SK-N-SH (cell line): ENCODE data around the gene ABLIM2. TPM values are rescaled to one million over a fixed set of nuclear protein-coding genes. Genes with fewer than 3 reads are reported as not detected.

Experiments used
- CTCF ChIA-PET: fragments of 300-600, 350-600 bp; formaldehyde crosslinking; extraction: SDS; loops from one replicate; lab custom pipeline; 2021; lab: Yijun Ruan, JAX
- POLR2A ChIA-PET: fragments of 350-600 bp; sonication (Branson Sonifier 250); formaldehyde crosslinking; extraction: SDS; loops from one replicate; lab custom pipeline; 2020; ENCODE audit warnings: antibody characterized with exemption, inconsistent platforms; lab: Yijun Ruan, JAX
- DNase-seq: peaks from one replicate; pipeline ENCODE4 v3.0.0; 2012
- H2AFZ ChIP-seq: fragments of 200-600 bp; sonication (generic); 2 replicates; pipeline ENCODE4 v1.8.1; 2016; ENCODE audit warnings: antibody characterized with exemption, mild to moderate bottlenecking, low read depth
- H3F3A ChIP-seq: fragments of 200-600 bp; sonication (generic); replicated peaks from 2 replicates; pipeline ENCODE3; 2016; ENCODE audit warnings: antibody characterized with exemption, mild to moderate bottlenecking; ENCODE audit not compliant: insufficient read depth
- H3K27ac ChIP-seq, 2 experiments: fragments of 200-500 bp in 1 of 2; fragments of 200-600 bp in 1 of 2; sonication (Bioruptor generic) in 1 of 2; sonication (generic), shearing (Covaris generic) in 1 of 2; 2 replicates each; pipeline versions ENCODE4 v1.5.1 to v1.6.1; 2014 to 2016; ENCODE audit warnings: low read depth in 2 of 2, inconsistent platforms in 1 of 2, low read length in 1 of 2, mild to moderate bottlenecking in 1 of 2, mixed read lengths in 1 of 2
- H3K27me3 ChIP-seq: fragments of 200-600 bp; sonication (generic), shearing (Covaris generic); 2 replicates; pipeline ENCODE4 v1.6.1; 2016; ENCODE audit warnings: mixed run types; ENCODE audit not compliant: insufficient read depth
- H3K36me3 ChIP-seq, 2 experiments: fragments of 200-500 bp in 1 of 2; fragments of 200-600 bp in 1 of 2; sonication (Bioruptor generic) in 1 of 2; sonication (generic) in 1 of 2; replicated peaks in 1 of 2; 2 replicates each; pipeline versions ENCODE3 to v1.5.1; 2014 to 2016; ENCODE audit warnings: low read length in 1 of 2, mild to moderate bottlenecking in 1 of 2; ENCODE audit not compliant: insufficient read depth in 2 of 2, control insufficient read depth in 1 of 2
- H3K4me1 ChIP-seq, 2 experiments: fragments of 200-500 bp in 1 of 2; fragments of 200-600 bp in 1 of 2; sonication (Bioruptor generic) in 1 of 2; sonication (generic), shearing (Covaris generic) in 1 of 2; 2 replicates each; pipeline versions ENCODE4 v1.5.1 to v1.6.1; 2014 to 2016; ENCODE audit warnings: low read depth in 1 of 2, low read length in 1 of 2, mixed run types in 1 of 2; ENCODE audit not compliant: insufficient read depth in 2 of 2, control insufficient read depth in 1 of 2
- H3K4me2 ChIP-seq: fragments of 200-600 bp; sonication (generic), shearing (Covaris generic); 2 replicates; pipeline ENCODE4 v1.6.1; 2017; ENCODE audit warnings: mixed run types
- H3K4me3 ChIP-seq, 2 experiments: fragments of 200-500 bp in 1 of 2; fragments of 200-600 bp in 1 of 2; sonication (Bioruptor generic) in 1 of 2; sonication (generic), shearing (Covaris generic) in 1 of 2; 2 replicates each; pipeline versions ENCODE4 v1.5.1 to v1.8.1; 2014 to 2016; ENCODE audit warnings: low read depth in 2 of 2, inconsistent platforms in 1 of 2, low read length in 1 of 2, mild to moderate bottlenecking in 1 of 2, mixed read lengths in 1 of 2, moderate library complexity in 1 of 2
- H3K79me2 ChIP-seq: fragments of 200-600 bp; sonication (generic); 2 replicates; pipeline ENCODE4 v1.8.1; 2017; ENCODE audit warnings: mild to moderate bottlenecking; ENCODE audit not compliant: insufficient read depth
- H3K9ac ChIP-seq: fragments of 200-600 bp; sonication (generic); 2 replicates; pipeline ENCODE4 v1.6.1; 2017; ENCODE audit warnings: mixed run types
- H3K9me2 ChIP-seq: fragments of 200-600 bp; sonication (generic); 2 replicates; pipeline ENCODE4 v1.6.1; 2017; ENCODE audit warnings: mixed run types
- H3K9me3 ChIP-seq: fragments of 200-600 bp; sonication (generic); 2 replicates; pipeline ENCODE4 v1.6.1; 2017; ENCODE audit warnings: mixed run types, mild to moderate bottlenecking, moderate library complexity
- H4K20me1 ChIP-seq: fragments of 200-600 bp; sonication (generic); 2 replicates; pipeline ENCODE4 v1.6.1; 2017; ENCODE audit warnings: mild to moderate bottlenecking, mixed run types; ENCODE audit not compliant: insufficient read depth
- CHD2 ChIP-seq: fragments of 150-350 bp; IDR thresholded peaks from 2 replicates; pipeline ENCODE4 v1.6.1; 2018; ENCODE audit warnings: low read length; ENCODE audit not compliant: partially characterized antibody
- ELF1 ChIP-seq: IDR thresholded peaks from 2 replicates; pipeline ENCODE4 v1.4.0; 2012
- FOXJ3 ChIP-seq: sonication (generic); formaldehyde crosslinking; IDR thresholded peaks from 2 replicates; pipeline ENCODE4 v1.5.1; 2020; ENCODE audit warnings: mild to moderate bottlenecking, missing genetic modification reagents
- FOXM1 ChIP-seq: IDR thresholded peaks from 2 replicates; pipeline ENCODE4 v1.4.0; 2012; ENCODE audit warnings: low read depth, mild to moderate bottlenecking
- GABPA ChIP-seq: IDR thresholded peaks from 2 replicates; pipeline ENCODE4 v1.4.0; 2012; ENCODE audit warnings: low read depth, mild to moderate bottlenecking
- MAX ChIP-seq: IDR thresholded peaks from 2 replicates; pipeline ENCODE4 v1.4.0; 2012; ENCODE audit warnings: low read depth
- MEF2A ChIP-seq: IDR thresholded peaks from 2 replicates; pipeline ENCODE4 v1.4.0; 2012; ENCODE audit warnings: low read depth, borderline replicate concordance
- MXI1 ChIP-seq: IDR thresholded peaks from 2 replicates; pipeline ENCODE4 v1.6.1; 2012; ENCODE audit warnings: mild to moderate bottlenecking, low read depth, low read length, improper control_type of control experiment
- NFIC ChIP-seq: IDR thresholded peaks from 2 replicates; pipeline ENCODE4 v1.4.0; 2012; ENCODE audit warnings: borderline replicate concordance
- PBX3 ChIP-seq: IDR thresholded peaks from 2 replicates; pipeline ENCODE4; 2012
- RAD21 ChIP-seq: IDR thresholded peaks from 2 replicates; pipeline ENCODE4 v1.6.1; 2012; ENCODE audit warnings: mild to moderate bottlenecking, low read length
- RCOR1 ChIP-seq: fragments of 150-350 bp; IDR thresholded peaks from 2 replicates; pipeline ENCODE4 v1.6.1; 2017; ENCODE audit warnings: antibody characterized with exemption, low read length
- RFX5 ChIP-seq: IDR thresholded peaks from 2 replicates; pipeline ENCODE4 v1.6.1; 2012; ENCODE audit warnings: mild to moderate bottlenecking, improper control_type of control experiment, low read length
- RXRA ChIP-seq: IDR thresholded peaks from 2 replicates; pipeline ENCODE4 v1.4.0; 2012; ENCODE audit warnings: low read depth, mild to moderate bottlenecking, borderline replicate concordance
- TCF12 ChIP-seq: IDR thresholded peaks from 2 replicates; pipeline ENCODE4 v1.4.0; 2012
- TEAD4 ChIP-seq: IDR thresholded peaks from 2 replicates; pipeline ENCODE4 v1.4.0; 2012; ENCODE audit warnings: mild to moderate bottlenecking, borderline replicate concordance; ENCODE audit not compliant: insufficient read depth
- YY1 ChIP-seq: IDR thresholded peaks from 2 replicates; pipeline ENCODE4 v1.4.0; 2012; ENCODE audit warnings: low read depth, mild to moderate bottlenecking
- WGBS: methylation state at CpG from one replicate; pipeline ENCODE4 v1.1.6; 2017; ENCODE audit warnings: low lambda C conversion rate; 5-methylcytosine and 5-hydroxymethylcytosine counted together
- polyA plus RNA-seq, 3 experiments: library from polyadenylated mRNA; depleted of rRNA; stranded (reverse); fragments of >200 nt; gene quantifications; 2 replicates each; pipeline ENCODE4 v1.2.3, GENCODE V29; 2012
- TF ChIP-seq, protein P1 (sequence below): fragments of 150-350 bp; IDR thresholded peaks from 2 replicates; pipeline ENCODE4 v1.6.1; 2016; ENCODE audit warnings: mild to moderate bottlenecking, low read depth, low read length
- TF ChIP-seq, protein P2 (sequence below): IDR thresholded peaks from 2 replicates; pipeline ENCODE4 v1.4.0; 2012; ENCODE audit warnings: low read depth, borderline replicate concordance
- TF ChIP-seq, protein P3 (sequence below): fragments of 200-600 bp; sonication (generic); IDR thresholded peaks from 2 replicates; pipeline ENCODE4 v1.6.1; 2017; ENCODE audit warnings: antibody characterized with exemption, mild to moderate bottlenecking, moderate library complexity

The ABLIM2 gene
- polyA plus RNA-seq, 1 of the 3 experiments (the other 2 are of a cell fraction): 0.53 TPM

- ChIA-PET POLR2A (interaction anchor here (0.6 kb wide), 1 partner anchor 22 kb away, joined by 3 read pairs; no protein-coding TSS in a partner anchor), CTCF (interaction anchor here (0.6 to 2.5 kb wide), 5 partner anchors 9 to 185 kb away, joined by 3 to 18 read pairs (median 3); no protein-coding TSS in a partner anchor)
- H3K79me2 ChIP-seq: no peaks in the 10 kb centered on the region
- H3K4me3 ChIP-seq: no peak overlapping the region
- H3K4me2 ChIP-seq: no peak overlapping the region
- H3K9ac ChIP-seq: no peak overlapping the region
- no peaks in the 10 kb centered on the region for H3K4me1 ChIP-seq
- TF ChIP-seq NFIC (no peak), MXI1 (no peak), PBX3 (no peak), RXRA (no peak), MAX (no peak), TCF12 (no peak), MEF2A (no peak), RCOR1 (no peak), YY1 (no peak)
- TF ChIP-seq, protein P1, sequence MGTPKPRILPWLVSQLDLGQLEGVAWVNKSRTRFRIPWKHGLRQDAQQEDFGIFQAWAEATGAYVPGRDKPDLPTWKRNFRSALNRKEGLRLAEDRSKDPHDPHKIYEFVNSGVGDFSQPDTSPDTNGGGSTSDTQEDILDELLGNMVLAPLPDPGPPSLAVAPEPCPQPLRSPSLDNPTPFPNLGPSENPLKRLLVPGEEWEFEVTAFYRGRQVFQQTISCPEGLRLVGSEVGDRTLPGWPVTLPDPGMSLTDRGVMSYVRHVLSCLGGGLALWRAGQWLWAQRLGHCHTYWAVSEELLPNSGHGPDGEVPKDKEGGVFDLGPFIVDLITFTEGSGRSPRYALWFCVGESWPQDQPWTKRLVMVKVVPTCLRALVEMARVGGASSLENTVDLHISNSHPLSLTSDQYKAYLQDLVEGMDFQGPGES: no peak
- 44% methylated on average over 2 of the region's 2 CpGs for WGBS
- no peaks in the 10 kb centered on the region for H3K9me2 ChIP-seq
- H3K27ac ChIP-seq: no peak overlapping the region
- H3K27me3 ChIP-seq: 0 out of 2 replicates have a peak, but pooled peaks cover 6% of the 10 kb centered on the region
- H2AFZ ChIP-seq: no peak overlapping the region
- H4K20me1 ChIP-seq: no peaks in the 10 kb centered on the region
- no peaks in the 10 kb centered on the region for H3K36me3 ChIP-seq
- no peaks in the 10 kb centered on the region for H3F3A ChIP-seq
- no peak for DNase-seq
- H3K9me3 ChIP-seq: no peaks in the 10 kb centered on the region
These were observed 9.2 kb upstream of the ABLIM2 start for GRCh38 chr4:8167815-8168214.

DNA sequence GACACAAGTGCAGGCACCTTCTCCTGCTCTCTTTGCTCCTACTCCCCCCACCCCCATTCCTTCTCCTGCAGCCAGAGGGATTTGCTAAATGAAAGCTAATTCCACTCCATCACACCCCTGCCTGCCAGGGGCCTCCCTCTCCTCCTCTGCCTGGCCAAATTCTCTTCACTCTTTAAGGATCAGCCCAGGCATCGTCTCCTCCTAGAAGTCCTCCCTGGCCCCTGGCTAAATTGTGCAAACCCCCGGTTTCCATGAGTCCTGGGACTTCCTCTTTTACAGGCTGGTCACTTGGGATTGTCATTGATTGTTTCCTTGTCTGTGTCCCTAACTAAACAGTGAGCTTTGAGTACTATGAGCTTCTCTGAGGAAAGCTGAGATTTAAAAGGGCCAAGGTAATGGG is 8.7 kb upstream of the ABLIM2 start:
- 21% methylated on average over 2 of the region's 2 CpGs for WGBS
- DNase-seq: no peak
- H3K36me3 ChIP-seq: no peaks in the 10 kb centered on the region
- no peaks in the 10 kb centered on the region for H4K20me1 ChIP-seq
- no peak overlapping the region for H3K9ac ChIP-seq
- H3K9me3 ChIP-seq: no peaks in the 10 kb centered on the region
- ChIA-PET POLR2A (no interaction called here), CTCF (interaction anchor here (0.5 to 2.5 kb wide), 4 partner anchors 10 to 1858 kb away, joined by 3 to 18 read pairs (median 3); no protein-coding TSS in a partner anchor)
- no peaks in the 10 kb centered on the region for H3K9me2 ChIP-seq
- H3K79me2 ChIP-seq: no peaks in the 10 kb centered on the region
- no peak overlapping the region for H3K4me3 ChIP-seq
- TF ChIP-seq GABPA (no peak), FOXJ3 (CRISPR knock-in tag) (no peak), ELF1 (no peak), CHD2 (no peak), RFX5 (no peak), MAX (no peak), MXI1 (no peak), NFIC (no peak), RAD21 (no peak), FOXM1 (no peak), TEAD4 (no peak)
- TF ChIP-seq, protein P2, sequence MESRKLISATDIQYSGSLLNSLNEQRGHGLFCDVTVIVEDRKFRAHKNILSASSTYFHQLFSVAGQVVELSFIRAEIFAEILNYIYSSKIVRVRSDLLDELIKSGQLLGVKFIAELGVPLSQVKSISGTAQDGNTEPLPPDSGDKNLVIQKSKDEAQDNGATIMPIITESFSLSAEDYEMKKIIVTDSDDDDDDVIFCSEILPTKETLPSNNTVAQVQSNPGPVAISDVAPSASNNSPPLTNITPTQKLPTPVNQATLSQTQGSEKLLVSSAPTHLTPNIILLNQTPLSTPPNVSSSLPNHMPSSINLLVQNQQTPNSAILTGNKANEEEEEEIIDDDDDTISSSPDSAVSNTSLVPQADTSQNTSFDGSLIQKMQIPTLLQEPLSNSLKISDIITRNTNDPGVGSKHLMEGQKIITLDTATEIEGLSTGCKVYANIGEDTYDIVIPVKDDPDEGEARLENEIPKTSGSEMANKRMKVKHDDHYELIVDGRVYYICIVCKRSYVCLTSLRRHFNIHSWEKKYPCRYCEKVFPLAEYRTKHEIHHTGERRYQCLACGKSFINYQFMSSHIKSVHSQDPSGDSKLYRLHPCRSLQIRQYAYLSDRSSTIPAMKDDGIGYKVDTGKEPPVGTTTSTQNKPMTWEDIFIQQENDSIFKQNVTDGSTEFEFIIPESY: no peak
- TF ChIP-seq, protein P3, sequence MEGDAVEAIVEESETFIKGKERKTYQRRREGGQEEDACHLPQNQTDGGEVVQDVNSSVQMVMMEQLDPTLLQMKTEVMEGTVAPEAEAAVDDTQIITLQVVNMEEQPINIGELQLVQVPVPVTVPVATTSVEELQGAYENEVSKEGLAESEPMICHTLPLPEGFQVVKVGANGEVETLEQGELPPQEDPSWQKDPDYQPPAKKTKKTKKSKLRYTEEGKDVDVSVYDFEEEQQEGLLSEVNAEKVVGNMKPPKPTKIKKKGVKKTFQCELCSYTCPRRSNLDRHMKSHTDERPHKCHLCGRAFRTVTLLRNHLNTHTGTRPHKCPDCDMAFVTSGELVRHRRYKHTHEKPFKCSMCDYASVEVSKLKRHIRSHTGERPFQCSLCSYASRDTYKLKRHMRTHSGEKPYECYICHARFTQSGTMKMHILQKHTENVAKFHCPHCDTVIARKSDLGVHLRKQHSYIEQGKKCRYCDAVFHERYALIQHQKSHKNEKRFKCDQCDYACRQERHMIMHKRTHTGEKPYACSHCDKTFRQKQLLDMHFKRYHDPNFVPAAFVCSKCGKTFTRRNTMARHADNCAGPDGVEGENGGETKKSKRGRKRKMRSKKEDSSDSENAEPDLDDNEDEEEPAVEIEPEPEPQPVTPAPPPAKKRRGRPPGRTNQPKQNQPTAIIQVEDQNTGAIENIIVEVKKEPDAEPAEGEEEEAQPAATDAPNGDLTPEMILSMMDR: no peak
- H3F3A ChIP-seq: no peaks in the 10 kb centered on the region
- H3K4me2 ChIP-seq: no peak overlapping the region
- H3K27me3 ChIP-seq: 0 out of 2 replicates have a peak, but pooled peaks cover 6% of the 10 kb centered on the region
- no peak overlapping the region for H3K27ac ChIP-seq
- no peaks in the 10 kb centered on the region for H3K4me1 ChIP-seq
- H2AFZ ChIP-seq: no peak overlapping the region
